NB4 (cell line): Measurements from ENCODE around the gene UTS2R.
A peak's percentile ranks its signal among the peaks of the same experiment; 100 is the strongest.

Source experiments
- DNase-seq: peaks from one replicate; pipeline ENCODE4 v3.0.0; 2010; ENCODE audit warnings: low read depth
- H3K4me3 ChIP-seq: one replicate; pipeline ENCODE4 v1.5.1; 2011; ENCODE audit warnings: mild to moderate bottlenecking, low read depth, low read length, moderate library complexity
- MYC ChIP-seq: IDR thresholded peaks from 2 replicates; pipeline ENCODE4 v1.6.1; 2011; ENCODE audit warnings: low read depth, low read length
- POLR2A ChIP-seq: IDR thresholded peaks from 2 replicates; pipeline ENCODE4 v1.6.1; 2011; ENCODE audit warnings: mild to moderate bottlenecking; ENCODE audit not compliant: insufficient read length; ENCODE audit errors: extremely low read depth
- TF ChIP-seq, protein P1 (sequence below): IDR thresholded peaks from one replicate; pipeline ENCODE4 v1.5.1; 2012; ENCODE audit warnings: low read depth, low read length
- TF ChIP-seq, protein P2 (sequence below): IDR thresholded peaks from 2 replicates; pipeline ENCODE4 v1.6.1; 2011; ENCODE audit warnings: low read depth, low read length

Gene UTS2R

DNA sequence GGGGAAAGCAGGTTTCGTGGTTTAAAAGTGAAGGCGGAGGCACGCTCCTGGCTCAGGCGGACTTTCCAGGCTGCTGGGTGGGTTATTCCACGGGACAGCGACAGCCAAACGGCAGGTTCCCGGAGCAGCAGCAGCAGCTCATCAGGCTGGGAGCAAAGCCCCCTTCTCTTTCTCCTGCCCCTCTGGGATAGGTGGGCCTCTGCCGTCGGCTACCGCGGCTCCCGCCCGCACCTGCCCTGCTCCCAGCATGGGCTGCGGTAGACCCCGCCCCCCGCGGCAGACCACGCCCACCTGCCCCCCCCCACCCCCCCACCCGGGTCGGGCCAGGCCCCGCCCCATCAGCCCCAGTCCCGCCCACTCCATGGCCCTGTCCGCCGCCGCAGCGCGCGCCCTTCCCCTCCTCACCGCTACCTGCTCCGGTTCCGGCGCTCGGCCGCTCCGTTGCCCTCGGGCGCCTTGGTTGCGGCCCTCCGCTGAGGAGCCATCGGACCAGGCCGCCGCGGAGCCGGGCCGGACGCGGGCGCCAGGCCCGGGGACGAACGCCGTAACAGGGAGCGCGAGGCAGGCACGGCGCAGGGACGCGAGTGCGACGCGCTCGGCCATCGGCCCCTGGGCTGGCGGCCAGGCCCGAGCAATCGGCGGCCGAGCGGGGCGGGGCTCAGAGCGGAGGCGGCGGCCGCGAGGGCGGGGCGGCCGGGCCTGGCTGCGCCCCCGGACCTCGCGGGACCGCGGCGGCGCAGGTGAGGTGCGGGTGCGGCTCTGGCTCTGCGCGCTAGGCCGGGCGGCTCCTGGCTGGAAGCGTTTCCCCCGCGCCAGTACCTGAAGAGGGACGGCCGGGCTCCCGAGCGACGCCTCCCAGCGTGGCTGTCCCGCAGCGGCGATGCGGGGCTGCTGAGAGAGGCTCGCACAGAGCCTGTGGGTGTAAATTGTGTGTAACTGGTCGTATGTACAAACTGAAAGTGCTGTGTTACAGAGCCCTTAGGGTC lies 46.7 kb downstream of the UTS2R start, which contains the start of the genes HEXD and OGFOD3:
Gene HEXD (plus strand): TSS at position 347 of the 986 bp plus-strand sequence. CDS start 1,453 bp downstream, outside the sequence.
Gene OGFOD3 (minus strand): TSS at position 586 of the 986 bp plus-strand sequence. CDS start 101 bp downstream, at position 485.
- TF ChIP-seq POLR2A = peak; percentile 84
- TF ChIP-seq, protein P1, sequence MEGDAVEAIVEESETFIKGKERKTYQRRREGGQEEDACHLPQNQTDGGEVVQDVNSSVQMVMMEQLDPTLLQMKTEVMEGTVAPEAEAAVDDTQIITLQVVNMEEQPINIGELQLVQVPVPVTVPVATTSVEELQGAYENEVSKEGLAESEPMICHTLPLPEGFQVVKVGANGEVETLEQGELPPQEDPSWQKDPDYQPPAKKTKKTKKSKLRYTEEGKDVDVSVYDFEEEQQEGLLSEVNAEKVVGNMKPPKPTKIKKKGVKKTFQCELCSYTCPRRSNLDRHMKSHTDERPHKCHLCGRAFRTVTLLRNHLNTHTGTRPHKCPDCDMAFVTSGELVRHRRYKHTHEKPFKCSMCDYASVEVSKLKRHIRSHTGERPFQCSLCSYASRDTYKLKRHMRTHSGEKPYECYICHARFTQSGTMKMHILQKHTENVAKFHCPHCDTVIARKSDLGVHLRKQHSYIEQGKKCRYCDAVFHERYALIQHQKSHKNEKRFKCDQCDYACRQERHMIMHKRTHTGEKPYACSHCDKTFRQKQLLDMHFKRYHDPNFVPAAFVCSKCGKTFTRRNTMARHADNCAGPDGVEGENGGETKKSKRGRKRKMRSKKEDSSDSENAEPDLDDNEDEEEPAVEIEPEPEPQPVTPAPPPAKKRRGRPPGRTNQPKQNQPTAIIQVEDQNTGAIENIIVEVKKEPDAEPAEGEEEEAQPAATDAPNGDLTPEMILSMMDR = no peak
- TF ChIP-seq, protein P2, sequence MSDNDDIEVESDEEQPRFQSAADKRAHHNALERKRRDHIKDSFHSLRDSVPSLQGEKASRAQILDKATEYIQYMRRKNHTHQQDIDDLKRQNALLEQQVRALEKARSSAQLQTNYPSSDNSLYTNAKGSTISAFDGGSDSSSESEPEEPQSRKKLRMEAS = peak; percentile 65
- peak; percentile 89 for TF ChIP-seq MYC
- peak within 1 kb of the TSS; percentile 77 for H3K4me3 ChIP-seq
- peak; percentile 83 for DNase-seq

DNA sequence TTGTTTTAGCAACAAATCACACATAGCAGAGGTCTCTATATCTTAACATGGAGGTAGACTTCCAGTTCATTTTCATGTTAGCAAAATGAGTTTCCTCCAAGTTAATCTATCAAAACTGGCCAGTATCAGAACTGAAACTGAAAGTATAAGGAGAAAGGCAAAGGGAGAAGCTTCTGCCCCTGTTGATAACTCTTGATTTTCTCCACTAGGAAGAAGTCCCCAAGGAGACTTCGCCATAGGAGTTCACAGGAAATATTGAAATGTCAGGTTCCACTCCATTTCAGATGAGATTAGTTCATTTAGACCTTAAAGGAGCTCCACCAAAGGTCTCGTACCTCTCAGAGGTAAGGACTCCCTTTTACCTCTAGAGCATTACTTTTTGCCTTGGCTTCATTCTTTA lies 48.0 kb downstream of the UTS2R start:
- no peak for TF ChIP-seq POLR2A
- TF ChIP-seq, protein P2 = no peak
- TF ChIP-seq, protein P1 = no peak
- TF ChIP-seq MYC = no peak
- DNase-seq = no peak
- H3K4me3 ChIP-seq = peak overlapping the region; percentile 77

DNA sequence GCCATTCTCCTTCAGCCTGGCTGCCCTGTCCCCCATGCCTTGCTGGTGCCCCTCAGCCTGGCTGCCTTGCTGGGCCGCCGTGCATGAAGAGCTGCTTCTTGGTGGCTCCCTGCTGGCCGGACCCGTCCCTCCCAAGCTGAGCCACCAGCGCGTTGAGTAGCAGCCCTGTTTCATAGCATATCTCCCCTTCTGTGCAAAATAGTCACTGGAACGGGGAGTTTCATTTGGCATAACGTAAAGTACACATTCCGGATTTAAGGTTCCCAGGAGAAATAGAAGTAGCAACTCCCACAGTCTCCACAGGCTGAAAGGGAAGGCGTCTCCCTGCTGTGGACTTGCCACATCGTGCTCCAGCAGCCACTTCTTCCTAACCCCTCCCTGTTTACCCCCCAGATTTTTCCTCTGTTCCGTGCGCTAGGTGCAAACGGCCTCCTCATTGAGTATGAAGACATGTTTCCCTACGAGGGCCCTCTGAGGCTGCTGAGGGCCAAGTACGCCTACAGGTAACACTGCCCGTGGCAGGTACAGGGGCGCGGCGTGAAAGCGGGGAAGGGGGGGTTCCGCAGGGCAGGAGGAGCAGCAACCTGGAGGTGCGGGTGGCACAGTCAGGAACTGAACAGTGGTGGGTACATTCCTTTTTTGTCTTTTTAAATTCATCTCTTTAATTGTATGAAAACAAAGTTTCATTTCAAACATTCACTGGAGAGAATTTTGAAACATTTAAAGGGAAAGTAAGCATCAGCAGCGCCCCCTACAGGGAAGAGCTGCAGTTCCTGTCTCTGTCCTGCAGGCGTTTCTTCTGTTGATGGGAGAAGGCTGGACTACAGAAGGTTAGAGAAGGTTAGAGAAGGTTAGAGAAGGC lies 52.7 kb downstream of the UTS2R start:
- H3K4me3 ChIP-seq = no peak overlapping the region
- TF ChIP-seq MYC (no peak), POLR2A (no peak)
- TF ChIP-seq, protein P1 = peak; percentile 90
- TF ChIP-seq, protein P2 = no peak
- peak; percentile 72 for DNase-seq

DNA sequence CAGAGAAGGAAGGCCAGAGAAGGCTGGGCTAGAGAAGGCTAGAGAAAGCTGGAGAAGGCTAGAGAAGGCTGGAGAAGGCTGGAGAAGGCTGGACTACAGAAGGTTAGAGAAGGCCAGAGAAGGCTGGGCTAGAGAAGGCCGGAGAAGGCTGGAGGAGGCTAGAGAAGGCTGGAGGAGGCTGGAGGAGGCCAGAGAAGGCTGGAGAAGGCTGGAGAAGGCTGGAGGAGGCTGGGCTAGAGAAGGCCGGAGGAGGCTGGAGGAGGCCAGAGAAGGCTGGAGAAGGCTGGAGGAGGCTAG lies 53.2 kb downstream of the UTS2R start:
- DNase-seq = no peak
- H3K4me3 ChIP-seq = no peak overlapping the region
- TF ChIP-seq, protein P2 = no peak
- TF ChIP-seq, protein P1 = no peak
- TF ChIP-seq POLR2A = no peak
- no peak for TF ChIP-seq MYC
